ENCODE measurements around the gene KANSL1. TPM values are rescaled to one million over a fixed set of nuclear protein-coding genes. Genes with fewer than 3 reads are reported as not detected.
A peak's percentile ranks its signal among the peaks of the same experiment; 100 is the strongest.

Gene KANSL1
- total RNA-seq, 2 donors from 2014 or later, result 29.4 to 40.7 TPM

DNA sequence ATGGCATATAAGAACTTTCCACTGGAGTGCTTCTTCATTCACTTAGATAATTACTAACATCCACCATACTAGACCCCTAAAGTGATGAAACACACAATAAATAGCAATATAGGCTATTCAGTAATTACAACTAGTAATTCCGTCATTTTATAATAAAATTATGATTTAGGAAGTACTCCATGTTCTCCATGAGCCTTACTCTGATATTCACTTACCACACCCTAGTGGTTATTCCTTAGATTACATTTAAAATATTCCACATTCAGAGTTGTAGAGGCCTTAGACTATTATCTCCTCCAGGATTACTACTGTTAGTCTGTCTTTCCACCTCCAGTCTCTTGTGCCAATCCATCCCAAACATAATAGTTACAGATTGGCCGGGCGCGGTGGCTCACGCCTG, 131.8 kb downstream of the KANSL1 start:
- intact Hi-C loops (cut with DNase I), result no loop called here
- ATAC-seq (no peak), DNase-seq (no peak)

DNA sequence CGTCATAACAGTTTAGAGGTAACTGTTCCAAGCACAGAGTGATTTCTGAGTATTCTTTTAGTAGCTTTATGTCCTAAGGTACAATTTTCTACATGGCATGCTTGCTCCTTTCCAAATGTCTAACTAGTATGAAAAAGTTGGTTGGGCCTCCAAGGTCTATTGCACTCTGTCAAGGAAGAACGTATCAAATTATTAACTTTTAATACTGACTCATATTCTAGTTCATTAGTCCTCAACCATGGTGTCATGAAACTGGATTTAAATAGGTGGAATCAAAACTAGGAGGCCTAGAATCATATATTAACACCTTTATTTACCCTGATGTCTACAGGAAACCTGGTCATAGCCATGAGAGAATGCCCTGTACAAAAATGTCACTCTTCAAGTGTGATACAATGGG, 132.8 kb downstream of the KANSL1 start:
- ATAC-seq (no peak), DNase-seq (no peak)
- intact Hi-C loops (cut with DNase I), result no loop called here

DNA sequence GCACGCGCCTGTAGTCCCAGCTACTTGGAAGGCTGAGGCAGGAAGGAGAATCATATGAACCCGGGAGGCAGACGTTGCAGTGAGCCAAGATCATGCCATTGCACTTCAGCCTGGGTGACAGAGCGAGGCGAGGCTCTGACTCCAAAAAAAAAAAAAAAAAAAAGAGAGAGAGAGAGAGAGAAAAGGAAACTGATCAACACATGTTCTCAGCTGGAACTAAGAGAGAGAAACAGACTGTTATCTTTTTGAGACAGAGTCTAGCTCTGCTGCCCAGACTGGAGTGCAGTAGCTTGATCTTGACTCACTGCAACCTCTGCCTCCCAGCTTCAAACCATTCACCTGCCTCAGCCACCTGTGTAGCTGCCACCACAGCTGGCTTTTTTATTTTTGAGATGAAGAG, 133.7 kb downstream of the KANSL1 start:
- intact Hi-C loops (cut with DNase I), result no loop called here
- no peak for DNase-seq
- peak in 1 of 2 donors; percentile 44 for ATAC-seq

DNA sequence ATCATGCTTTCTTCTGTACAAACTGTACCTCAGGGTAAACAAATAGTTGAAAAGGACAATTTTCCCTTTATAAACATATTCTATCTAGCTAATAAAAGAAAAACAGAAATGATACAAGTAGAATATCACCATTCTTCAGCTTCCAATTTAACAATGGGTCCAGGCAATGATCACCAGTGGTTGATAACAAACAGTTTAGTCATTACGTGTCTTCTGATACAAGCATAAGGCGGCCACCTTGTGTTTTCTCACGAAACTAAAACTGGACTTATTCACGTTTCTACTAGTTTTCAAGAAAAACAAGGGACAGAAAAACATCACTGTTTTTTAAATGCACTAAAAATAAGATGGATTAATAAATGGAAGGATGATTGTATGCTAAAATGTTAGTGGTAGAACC, 135.9 kb downstream of the KANSL1 start:
- intact Hi-C loops (cut with DNase I), result no loop called here
- DNase-seq (no peak), ATAC-seq (no peak)

DNA sequence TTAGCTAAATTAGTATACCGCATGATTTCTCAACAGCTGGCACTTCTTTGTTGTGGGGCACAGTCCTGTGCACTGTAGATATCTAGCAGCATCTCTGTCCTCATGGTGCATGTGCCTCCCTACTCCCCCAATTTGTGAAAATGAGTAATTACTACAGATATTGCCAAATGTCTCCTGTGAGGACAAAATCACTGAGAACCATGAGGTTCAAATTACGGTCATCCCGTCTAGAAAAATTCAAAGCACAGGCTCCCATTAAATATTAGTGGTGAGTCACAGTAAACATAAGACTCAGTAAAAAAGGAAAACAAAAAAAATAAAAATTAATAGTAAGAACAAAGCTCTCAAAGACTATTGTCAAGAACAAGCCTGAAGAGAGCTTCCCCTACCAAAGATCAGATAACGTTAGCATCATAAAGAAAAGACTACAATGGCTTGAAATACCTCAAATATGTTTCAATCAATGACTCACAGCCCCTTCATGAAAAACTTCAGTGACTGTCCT, 136.4 kb downstream of the KANSL1 start:
- ATAC-seq (peak in 1 of 2 donors; percentile 34), DNase-seq (no peak)
- intact Hi-C loops (cut with DNase I), result no loop called here

DNA sequence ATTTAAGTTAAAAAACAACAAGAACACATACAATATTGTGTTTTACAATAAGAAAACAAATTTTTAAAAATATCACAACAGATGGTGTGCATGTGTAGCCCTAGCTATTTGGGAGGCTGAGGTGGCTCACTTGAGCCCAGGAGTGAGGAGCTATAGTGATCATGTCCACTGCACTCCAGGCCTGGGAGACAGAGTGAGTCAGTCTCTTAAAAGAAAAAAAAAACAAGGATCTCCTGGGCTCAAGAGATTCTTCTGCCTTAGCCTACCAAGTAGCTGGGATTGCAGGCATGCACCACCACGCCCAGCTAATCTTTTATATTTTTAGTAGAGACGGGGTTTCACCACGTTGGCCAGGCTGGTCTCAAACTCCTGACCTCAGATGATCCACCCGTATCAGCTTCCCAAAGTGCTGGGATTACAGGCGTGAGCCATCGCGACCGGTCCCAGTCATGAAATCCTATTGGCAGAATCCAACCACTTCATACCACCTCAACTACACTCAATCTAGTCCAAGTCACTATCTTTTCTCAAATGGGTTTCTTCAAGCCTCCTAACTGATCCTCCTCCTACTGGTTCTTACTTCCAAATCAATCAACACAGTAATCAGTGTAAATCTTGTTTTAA, 139.2 kb downstream of the KANSL1 start:
- ATAC-seq, result peak in 1 of 2 donors; percentile 36
- intact Hi-C loops (cut with DNase I), result no loop called here
- no peak for DNase-seq

DNA sequence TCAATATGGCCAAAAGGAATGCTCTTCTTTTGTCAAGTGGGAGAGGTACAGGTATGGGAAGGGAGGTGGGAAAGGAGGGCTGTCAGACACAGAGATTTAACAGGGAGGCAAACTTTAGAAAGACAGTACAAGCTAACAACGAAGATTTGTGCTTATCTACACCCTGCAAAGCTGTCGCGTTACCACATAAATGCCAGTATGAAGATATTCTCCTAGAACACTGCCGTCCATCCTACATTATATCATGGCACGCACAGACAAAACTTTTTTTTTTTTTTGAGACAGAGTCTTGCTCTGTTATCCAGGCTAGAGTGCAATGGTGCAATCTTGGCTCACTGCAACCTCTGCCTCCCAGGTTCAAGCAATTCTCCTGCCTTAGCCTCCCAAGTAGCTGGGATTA, 143.6 kb downstream of the KANSL1 start:
- intact Hi-C loops (cut with DNase I), result loop anchor here in 1 of 2 donors (10.0 kb wide), 1 partner anchor 145 kb away; the partner anchor contains the start of gene KANSL1

DNA sequence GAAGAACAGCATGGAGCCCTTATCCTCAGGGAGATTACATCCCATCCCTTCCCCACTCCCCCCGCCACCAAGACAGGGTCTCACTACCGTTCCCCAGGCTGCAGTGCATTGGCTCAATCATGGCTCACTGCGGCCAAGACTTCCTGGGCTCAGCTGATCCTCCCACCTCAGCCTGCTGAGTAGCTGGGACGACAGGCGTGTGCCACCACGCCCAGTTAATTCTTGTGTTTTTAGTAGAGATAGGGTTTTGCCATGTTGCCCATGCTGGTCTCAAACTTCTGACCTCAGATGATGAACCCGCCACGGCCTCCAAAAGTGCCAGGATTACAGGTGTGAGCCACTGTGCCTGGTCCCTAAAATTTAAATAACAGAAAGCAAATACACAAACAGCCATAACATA, 145.4 kb downstream of the KANSL1 start:
- intact Hi-C loops (cut with DNase I), result loop anchor here in 1 of 2 donors (10.0 kb wide), 1 partner anchor 147 kb away; the partner anchor contains the start of gene KANSL1
- no peak for ATAC-seq
- no peak for DNase-seq

More for the DNA sequence above, 143.6 kb downstream of the KANSL1 start:
- DNase-seq, result no peak
- no peak for ATAC-seq

DNA sequence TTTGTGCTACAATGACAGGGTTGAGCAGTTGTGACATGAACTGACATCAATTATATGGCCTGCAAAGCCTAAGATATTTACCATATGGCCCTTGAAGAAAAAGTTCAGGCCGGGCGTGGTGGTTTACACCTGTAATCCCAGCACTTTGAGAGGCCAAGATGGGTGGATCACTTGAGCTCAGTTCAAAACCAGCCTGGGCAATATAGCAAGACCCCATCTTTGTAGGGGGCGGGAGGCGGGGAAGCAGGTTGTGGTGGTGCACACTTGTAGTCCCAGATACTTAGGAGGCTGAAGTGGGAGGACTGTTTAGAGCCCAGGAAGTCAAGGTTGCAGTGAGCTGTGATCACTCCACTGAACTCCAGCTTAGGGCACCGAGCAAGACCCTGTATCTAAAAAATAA, 145.8 kb downstream of the KANSL1 start:
- DNase-seq, result no peak

DNA sequence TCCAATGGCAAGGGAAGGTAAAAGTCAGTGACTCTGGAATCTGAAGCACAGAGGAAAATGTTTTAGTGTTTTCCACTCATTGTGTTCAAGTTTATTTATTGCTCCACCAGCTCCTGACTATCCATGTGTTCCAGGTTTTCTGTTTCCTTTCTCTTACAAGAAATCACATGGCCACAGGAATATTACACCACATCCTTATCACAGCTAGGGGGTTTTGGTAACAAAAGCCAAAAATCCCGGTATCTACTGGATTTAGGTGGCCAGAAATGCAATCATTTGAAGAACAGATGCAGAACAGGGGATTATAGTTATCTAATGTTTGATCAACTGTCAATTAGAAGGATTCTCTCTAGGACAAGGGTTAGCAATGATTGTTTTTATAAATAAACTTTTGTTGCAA, 146.3 kb downstream of the KANSL1 start:
- intact Hi-C loops (cut with DNase I), result loop anchor here in 1 of 2 donors (10.0 kb wide), 1 partner anchor 148 kb away; the partner anchor contains the start of gene KANSL1
- no peak for DNase-seq
- ATAC-seq, result no peak

More for the DNA sequence above, 145.8 kb downstream of the KANSL1 start:
- intact Hi-C loops (cut with DNase I), result loop anchor here in 1 of 2 donors (10.0 kb wide), 1 partner anchor 147 kb away; the partner anchor contains the start of gene KANSL1
- no peak for ATAC-seq

DNA sequence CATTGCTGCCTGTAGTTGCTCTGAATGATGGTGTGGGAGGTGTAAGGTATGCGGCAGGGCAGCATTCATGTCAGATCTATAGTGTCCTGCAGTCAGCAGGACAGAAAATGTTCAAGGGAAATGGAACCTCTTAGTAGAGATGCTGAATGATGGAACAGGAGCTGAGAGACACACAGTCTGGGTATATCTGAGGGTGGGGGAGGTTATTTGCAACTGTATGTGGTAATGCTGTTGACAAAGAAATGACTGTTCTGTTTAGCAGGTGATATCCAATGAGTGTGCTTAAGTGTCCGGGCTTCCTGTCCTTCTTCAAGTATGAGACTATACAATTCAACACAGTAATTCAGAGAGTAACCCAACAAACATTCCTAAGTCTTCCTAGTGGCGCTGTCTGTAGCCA, 147.6 kb downstream of the KANSL1 start:
- intact Hi-C loops (cut with DNase I), result loop anchor here (2.0 to 10.0 kb wide), 2 partner anchors 149 to 167 kb away; partner anchors contain the start of gene KANSL1 (in 1 of the 2)
- DNase-seq (no peak), ATAC-seq (no peak)

DNA sequence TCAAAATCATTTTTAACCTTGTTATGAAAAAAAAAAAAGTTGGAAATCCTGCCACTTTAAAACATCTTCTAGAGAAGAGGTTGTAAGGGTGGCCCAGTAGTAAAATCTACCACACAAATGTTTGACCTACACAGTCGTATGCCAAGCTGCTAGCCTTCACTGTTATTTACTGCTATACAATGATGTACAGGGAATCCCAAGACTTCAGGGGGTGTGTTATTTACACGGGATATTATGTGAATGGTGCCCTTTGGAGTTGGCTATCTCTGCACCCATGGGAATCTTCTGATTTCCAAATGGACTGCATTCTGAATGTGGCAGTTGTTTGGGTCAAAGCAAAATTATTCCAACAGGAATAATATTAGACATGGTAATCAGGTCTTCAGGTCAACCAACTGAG, 148.2 kb downstream of the KANSL1 start:
- no peak for ATAC-seq
- no peak for DNase-seq
- intact Hi-C loops (cut with DNase I), result loop anchor here (1.0 to 10.0 kb wide), 3 partner anchors 147 to 168 kb away; partner anchors contain the start of gene KANSL1 (in 1 of the 2)

DNA sequence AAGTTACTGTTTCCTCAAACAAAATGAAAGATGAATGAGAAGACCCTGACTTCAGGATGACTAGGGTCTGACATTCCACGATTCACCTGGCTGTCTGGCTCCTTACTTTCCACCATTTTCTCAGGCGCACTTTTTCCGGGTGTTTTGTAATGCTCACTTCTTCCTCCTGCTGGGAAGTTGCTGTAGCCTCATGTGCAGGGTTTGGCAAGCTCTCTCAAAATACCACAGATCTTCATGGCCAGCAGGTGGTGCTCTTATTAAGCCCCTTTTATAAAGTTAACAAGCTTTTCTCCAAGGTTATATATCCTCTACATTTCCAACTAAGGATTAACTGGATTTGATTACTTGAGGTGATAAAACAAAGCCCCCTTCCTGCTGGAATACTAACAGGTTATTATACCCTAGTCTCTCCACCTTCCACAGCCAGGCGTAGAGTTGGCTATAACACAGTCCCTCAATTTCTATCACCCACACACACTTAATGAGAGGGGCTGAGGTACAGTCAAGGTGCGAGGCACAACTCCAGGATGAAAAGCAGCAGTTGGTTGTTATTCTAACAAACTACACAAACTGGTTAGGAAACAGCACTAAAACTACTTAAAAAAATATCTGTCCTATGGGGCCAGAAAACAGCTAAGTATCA, 148.8 kb downstream of the KANSL1 start:
- intact Hi-C loops (cut with DNase I), result loop anchor here (1.0 to 10.0 kb wide), 3 partner anchors 148 to 168 kb away; partner anchors contain the start of gene KANSL1 (in 1 of the 2)
- ATAC-seq, result peak; percentile 85 to 87
- peak; percentile 74 for DNase-seq

DNA sequence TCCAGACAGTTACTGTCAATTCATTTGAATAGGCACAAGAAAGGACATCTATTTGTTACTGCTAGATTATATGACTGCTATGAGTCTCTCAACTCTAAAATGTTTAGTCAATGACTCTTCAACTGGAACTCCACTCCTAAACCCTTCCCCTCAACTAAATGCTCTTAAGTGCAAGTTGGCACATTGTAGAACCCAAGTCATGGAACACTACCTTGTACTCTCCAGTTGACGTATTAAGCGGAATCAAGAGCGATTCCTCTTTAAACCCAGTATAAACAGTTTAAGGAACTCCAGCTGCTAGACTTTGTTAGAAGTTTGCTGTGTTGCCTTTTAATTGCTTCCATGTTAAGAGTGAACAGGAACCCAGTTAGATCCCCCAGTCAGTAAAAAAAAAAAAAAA, 149.6 kb downstream of the KANSL1 start:
- no peak for DNase-seq
- intact Hi-C loops (cut with DNase I), result loop anchor here (1.0 to 10.0 kb wide), 3 partner anchors 149 to 169 kb away; partner anchors contain the start of gene KANSL1 (in 1 of the 2)
- ATAC-seq, result no peak

DNA sequence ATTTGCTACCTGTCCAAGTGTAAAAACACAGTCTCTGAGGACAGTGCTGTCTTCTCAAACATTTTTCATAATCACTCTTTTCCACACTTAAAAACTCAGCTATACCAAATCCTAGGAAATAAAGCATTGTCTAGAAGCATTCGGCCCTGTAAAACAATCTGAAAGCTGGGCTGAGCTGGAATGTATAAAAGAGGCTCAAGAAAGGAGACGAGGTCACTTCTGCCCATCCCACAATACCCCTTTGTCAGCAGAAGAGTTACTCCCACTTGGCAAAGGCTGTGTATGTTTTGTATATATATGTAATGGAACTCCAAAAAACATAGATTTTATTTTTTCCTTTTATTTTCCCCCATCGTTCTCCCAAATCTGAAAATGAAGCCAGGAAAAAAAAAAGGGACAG, 150.3 kb downstream of the KANSL1 start:
- ATAC-seq (no peak), DNase-seq (no peak)
- intact Hi-C loops (cut with DNase I), result loop anchor here in 1 of 2 donors (10.0 kb wide), 1 partner anchor 152 kb away; the partner anchor contains the start of gene KANSL1

DNA sequence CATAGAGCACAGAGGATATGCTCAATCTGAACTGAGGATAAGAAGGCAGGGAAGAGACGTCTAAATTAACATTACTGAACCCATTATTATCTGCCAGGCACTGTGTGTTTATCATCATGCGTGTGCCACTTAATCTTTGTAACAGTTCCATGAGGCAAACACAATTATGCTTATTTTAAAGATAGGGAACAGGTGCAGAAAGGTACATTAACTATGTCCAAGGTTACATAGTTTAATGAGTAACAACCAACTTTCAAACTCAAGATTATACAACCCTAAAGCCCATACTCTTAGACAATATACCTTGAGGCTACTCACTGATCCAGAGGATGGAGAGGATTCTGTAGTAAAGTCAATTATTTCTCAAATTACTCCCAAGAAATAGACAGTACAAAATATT, 151.0 kb downstream of the KANSL1 start:
- DNase-seq (no peak), ATAC-seq (no peak)
- intact Hi-C loops (cut with DNase I), result loop anchor here in 1 of 2 donors (10.0 kb wide), 1 partner anchor 153 kb away; the partner anchor contains the start of gene KANSL1

DNA sequence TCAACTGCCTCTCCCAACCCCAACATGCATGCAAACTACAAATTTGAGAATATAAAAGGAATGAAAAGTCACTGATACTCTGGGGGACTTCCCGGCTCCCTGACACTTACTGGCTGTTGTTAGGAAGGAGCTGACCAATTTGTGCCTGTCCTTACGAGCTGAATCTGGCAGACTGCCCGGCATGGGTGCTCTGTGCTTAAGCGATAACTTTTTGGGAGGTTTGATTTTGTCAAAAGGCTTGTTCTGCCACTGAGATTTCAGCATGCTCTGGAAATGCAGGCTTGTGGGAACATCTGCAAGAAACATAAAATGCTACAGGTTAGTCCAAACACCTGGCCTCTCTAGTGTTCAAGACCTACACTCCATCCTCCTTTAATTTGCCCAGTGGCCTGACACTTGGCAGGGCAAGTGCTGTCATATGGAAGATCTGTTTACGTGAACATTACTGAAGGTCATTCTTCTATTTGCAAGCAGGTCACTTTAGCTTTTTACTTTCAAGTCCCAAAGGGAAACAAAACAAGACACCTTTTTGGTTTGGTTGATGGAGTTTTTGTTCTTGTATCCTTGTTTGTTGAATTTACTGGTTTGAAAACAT, 153.5 kb downstream of the KANSL1 start:
- DNase-seq, result no peak
- intact Hi-C loops (cut with DNase I), result loop anchor here (5.0 to 10.0 kb wide), 2 partner anchors 37 to 155 kb away; partner anchors contain the start of gene KANSL1 (in 1 of the 2)
- peak; percentile 33 to 48 for ATAC-seq

DNA sequence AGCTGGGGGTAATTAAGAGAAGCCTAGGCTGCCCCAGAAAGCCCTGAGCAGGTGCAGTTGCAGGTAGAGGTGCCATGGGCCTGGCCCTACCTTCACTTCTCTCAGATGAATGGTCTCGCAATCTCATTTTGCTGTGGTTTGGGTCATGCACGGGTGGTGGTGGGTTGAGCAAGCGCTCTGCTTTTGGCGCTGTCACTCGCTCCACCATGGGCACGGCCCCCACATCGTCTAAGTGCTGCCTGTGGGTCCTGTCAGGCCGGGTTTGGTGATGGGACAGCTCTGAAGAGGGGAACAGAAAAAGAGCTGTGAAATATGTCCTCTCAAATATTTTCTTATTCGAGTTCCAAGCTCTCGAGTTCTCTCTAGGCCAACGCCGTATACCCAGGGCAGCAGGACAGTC, 154.3 kb downstream of the KANSL1 start:
- DNase-seq, result no peak
- ATAC-seq, result no peak
- intact Hi-C loops (cut with DNase I), result loop anchor here in 1 of 2 donors (5.0 kb wide), 1 partner anchor 37 kb away; no protein-coding TSS in a partner anchor

DNA sequence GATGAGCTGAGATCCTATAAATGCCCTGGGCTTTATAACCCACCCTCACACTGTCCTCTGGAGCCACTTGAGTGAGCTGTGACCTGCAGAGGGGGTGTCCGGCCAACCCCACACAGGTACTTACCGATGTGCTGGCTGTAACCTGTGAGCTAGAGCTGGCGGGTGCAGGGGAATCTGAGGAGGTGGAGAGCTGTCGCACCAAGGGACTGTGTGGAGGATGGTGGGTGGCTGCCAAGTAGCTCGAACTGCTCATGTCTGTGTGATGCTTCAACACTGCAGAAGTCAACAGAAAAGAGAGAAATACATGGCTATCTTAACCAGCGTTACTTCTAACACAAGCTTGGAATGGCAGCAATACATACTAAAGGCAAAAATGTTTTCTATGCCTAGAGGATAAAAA, 154.8 kb downstream of the KANSL1 start:
- no peak for DNase-seq
- intact Hi-C loops (cut with DNase I), result loop anchor here in 1 of 2 donors (5.0 kb wide), 1 partner anchor 36 kb away; no protein-coding TSS in a partner anchor
- ATAC-seq, result no peak
